Measurements from ENCODE around the gene LENG8.
"Not testable (repeated sequence)": the region's sequence is repeated elsewhere in the genome, so short reads cannot be mapped to it uniquely, and the experiment has no call there.

Gene LENG8

GRCh38 chr19:54470991-54471782 lies 22.2 kb downstream of the LENG8 start:
- DNase-seq (ENCODE audit: low read depth, low spot score): no peak
- H3K4me3 ChIP-seq (ENCODE audit: low read length): no peak overlapping the region

DNA sequence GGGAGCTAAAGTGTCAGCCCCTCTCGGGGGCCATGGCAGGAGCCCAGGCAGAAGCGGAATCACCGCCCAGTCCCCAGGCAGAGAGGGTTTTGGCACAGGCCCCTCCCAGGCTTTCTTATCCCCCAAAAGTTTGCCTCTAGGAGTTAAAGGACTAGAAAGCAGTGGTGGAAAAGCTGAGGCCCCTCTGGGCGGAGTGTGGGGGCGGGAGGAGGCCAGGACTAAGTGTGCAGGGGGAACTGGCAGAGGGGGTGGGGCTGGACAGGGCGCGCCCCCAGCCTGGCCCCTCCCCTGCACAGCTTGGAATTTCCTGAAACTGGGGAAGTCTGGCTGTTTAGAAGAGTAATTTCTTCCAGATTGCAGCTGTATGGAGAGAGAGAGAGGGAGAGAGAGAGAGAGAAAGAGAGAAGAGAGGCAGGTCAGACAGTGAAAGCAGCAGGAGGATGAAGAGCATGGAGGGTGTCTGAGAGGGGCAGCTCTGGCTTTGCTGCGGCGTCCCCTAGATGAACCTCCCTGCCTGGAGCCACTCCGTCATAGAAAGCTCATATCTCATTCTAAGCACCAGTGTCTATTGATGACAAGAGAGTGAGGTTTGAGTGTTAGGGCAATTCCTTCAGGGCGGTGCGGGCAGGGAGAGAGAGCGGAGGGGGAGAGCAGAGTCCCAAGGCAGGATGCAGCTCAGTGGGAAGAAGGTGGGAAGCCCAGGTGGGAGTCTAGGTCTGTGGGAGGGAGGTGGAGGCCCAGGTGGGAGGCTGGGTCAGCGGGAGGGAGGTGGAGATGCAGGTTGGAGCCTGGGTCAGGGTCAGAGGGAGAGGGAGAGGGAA lies 24.3 kb downstream of the LENG8 start, which contains the start of gene CDC42EP5:
TSS of gene CDC42EP5 (minus strand) at position 226 of the 821 bp plus-strand sequence. CDS start 7,749 bp downstream, outside the sequence.
- H3K4me3 ChIP-seq (ENCODE audit: low read length): no peak within 1 kb of the TSS
- no peak for DNase-seq (ENCODE audit: low read depth, low spot score)

- H3K4me3 ChIP-seq (ENCODE audit: low read length): no peak overlapping the region
Observed at GRCh38 chr19:54473892-54474372, 24.9 kb downstream of the LENG8 start.

DNA sequence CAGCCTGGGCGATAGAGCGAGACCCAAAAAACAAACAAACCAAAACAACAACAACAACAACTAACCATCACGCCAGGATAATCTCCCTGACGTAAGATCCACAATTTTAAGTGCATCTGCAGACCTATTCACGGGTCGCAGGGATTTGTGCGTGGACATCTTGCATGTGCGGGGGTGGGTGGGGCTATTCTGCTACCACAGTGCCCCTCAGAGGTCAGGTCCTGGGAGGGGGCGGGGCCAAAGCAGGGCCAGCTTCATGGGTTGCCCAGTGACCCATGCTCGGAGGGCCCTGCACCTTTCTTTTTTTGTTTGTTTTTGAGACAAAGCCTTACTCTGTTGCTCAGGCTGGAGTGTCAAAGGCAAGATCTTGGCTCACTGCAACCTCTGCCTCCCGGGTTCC lies 26.7 kb downstream of the LENG8 start:
- no peak overlapping the region for H3K4me3 ChIP-seq (ENCODE audit: low read length)
- no peak for DNase-seq (ENCODE audit: low read depth, low spot score)

More at GRCh38 chr19:54473892-54474372, 24.9 kb downstream of the LENG8 start:
- no peak for DNase-seq (ENCODE audit: low read depth, low spot score)

GRCh38 chr19:54477650-54478049 lies 28.7 kb downstream of the LENG8 start:
- no peak overlapping the region for H3K4me3 ChIP-seq (ENCODE audit: low read length)

DNA sequence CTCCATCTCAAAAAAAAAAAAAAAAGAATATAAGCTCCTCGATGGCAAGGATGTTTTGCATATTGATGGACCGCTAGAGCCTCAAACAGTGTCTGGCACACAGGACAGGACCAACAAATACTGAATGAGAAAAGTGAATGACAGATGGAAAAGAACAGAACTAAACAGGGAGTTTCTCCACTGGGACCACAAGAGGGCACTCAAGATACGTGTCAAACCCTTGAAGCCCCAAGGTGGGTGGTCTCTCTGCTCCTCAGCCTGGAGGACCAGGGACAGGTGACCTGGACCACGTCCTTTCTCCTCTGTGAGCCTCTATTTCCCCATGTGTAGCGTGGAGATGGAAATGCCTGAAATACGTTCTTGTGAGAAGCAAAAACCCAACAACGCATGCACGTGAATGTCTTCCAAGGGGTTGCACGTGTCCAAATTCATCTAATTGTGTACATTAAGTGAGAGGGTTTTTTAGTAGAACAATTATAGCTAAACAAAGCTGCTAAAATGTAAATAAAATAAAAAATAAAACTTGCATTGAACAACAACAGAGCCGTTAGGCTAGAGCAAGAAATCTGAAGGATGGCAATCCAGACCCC lies 29.8 kb downstream of the LENG8 start:
- peak; percentile 48 for DNase-seq (ENCODE audit: low read depth, low spot score)
- no peak overlapping the region for H3K4me3 ChIP-seq (ENCODE audit: low read length)

More at GRCh38 chr19:54477650-54478049, 28.7 kb downstream of the LENG8 start:
- DNase-seq (ENCODE audit: low read depth, low spot score): no peak

GRCh38 chr19:54480051-54480450 lies 31.1 kb downstream of the LENG8 start:
- DNase-seq (ENCODE audit: low read depth, low spot score): no peak
- H3K4me3 ChIP-seq (ENCODE audit: low read length): no peak overlapping the region

GRCh38 chr19:54481326-54481930 lies 32.4 kb downstream of the LENG8 start:
- DNase-seq (ENCODE audit: low read depth, low spot score): peak; percentile 25
- H3K4me3 ChIP-seq (ENCODE audit: low read length): no peak overlapping the region

DNA sequence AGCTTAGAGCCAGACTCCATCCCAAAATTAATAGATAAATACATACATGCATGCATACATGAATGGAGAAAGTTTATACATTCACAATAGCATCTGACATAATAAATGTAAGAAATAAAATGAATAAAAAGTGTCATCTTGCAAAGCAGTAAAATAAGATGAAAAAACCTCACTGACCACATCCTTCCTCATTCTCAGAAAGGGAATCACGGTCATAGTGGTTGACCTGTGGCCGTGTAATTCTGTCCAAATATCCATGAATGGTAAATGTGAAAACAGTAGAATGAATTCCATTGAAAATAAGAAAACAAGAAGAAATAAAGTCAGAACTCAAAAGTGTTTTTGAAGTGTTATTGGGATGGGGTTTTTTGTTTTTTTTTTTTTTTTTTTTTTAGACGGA lies 33.9 kb downstream of the LENG8 start:
- H3K4me3 ChIP-seq (ENCODE audit: low read length): no peak overlapping the region
- no peak for DNase-seq (ENCODE audit: low read depth, low spot score)

DNA sequence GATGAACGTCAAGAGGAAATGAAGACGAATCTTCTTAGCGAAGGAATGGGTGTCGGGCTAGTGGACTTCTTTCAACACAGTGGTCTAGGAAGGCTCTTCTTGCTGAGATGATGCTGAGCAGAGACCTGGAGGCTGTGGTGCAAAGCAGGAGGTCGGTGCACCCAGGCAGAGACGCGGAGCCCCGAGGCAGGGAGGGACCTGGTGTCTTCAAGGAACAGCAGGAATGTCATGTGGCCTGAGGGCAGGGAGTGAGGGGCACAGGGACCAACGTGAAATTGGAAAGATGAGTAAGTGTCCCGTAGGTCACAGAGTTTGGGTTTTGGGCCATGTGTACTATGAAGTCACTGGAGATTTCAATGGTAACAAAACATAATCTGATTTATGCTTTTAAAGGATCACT lies 35.5 kb downstream of the LENG8 start:
- DNase-seq (ENCODE audit: low read depth, low spot score): no peak
- H3K4me3 ChIP-seq (ENCODE audit: low read length): no peak overlapping the region

DNA sequence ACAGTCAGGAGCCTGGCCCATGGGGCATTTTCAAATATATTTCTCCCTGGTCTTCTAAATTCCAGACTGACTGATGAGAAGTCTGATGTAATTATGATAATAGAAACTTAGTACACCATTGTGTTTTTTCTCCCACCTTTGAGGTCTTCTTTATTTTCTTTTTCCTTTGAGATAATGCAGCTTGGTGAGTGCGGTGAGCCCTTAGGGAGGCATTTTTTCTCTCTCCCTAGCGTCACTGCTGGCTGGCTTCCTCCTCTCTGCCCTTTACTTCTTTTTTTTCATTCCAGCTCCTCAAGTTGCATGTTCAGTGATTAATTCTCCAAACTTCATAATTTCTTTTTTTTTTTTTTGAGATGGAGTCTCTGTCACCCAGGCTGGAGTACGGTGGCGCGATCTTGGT lies 36.9 kb downstream of the LENG8 start:
- H3K4me3 ChIP-seq (ENCODE audit: low read length): no peak overlapping the region
- no peak for DNase-seq (ENCODE audit: low read depth, low spot score)

DNA sequence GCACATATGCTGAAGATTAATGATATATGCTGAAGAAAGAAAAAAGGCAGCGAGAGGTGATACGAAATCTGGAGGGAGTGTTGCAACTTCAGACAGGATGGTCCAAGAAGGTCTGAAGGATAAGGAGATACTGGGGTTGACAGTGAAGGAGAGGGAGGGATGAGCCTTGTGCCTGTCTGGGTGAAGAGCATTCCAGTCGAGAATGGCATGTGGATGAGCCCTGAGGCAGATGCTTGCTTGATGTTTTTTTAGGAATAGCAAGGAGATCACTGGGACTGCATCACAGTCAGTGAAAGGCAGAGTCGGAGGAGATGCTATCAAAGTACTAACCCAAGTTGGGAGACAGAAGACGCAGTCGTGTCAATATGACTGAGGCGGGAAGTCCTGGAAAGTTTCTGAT lies 40.3 kb downstream of the LENG8 start:
- no peak for DNase-seq (ENCODE audit: low read depth, low spot score)
- H3K4me3 ChIP-seq (ENCODE audit: low read length): no peak overlapping the region

DNA sequence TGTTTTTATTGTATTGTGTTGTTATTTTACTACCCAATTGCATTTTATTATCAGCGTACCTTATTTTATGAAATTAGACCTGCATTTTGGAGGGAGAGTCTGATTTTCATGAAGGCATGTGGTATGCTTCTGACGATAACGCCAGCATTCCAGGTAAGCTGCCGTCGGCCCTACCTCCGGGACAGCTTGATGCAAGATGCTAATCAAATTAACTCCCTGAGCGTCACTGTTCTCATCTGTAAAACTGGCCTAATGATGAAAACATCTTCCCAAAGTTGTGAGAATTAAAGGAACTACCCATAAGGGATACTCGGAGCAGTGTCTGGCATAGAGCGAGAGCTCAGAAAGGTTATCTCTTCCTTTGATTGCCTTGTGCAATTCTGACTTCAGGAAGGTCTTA lies 40.8 kb downstream of the LENG8 start:
- DNase-seq (ENCODE audit: low read depth, low spot score): no peak
- H3K4me3 ChIP-seq (ENCODE audit: low read length): no peak overlapping the region

DNA sequence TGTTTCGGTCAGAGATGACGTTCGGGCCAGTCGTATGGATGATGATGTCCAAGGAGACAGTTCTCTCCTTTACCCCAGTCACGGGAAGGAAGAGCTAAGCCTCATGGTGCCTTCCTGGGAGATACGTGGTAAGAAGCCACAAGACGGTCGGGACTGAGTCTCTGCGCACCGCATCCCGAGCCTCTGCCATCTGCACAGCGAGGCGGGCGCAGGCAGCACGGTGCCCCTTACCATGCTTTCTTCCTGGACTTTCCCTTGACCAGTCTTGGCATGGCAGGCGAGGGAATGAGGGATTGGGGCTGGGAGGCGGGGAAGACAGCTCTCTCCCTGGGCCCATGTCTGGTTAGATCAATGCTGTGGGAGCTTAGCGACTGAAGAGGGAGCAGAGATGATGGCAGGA lies 43.6 kb downstream of the LENG8 start:
- no peak overlapping the region for H3K4me3 ChIP-seq (ENCODE audit: low read length)
- no peak for DNase-seq (ENCODE audit: low read depth, low spot score)

DNA sequence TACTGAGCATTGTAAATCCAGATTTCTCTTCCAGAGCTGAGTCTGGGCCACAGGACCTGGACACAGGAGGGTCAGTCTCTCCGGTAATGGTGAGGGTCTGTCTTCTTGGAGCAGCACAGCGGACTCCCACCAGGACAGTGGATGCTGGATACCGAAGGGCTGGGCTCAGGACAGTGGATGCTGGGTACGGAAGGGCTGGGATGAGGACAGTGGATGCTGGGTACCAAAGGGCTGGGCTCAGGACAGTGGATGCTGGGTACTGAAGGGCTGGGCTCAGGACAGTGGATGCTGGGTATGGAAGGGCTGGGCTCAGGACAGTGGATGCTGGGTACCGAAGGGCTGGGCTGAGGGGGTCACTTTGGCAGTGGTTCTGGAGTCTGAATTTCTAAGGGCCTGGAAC lies 44.1 kb downstream of the LENG8 start:
- not testable (repeated sequence) for DNase-seq (ENCODE audit: low read depth, low spot score)
- H3K4me3 ChIP-seq (ENCODE audit: low read length): peak overlapping the region; percentile 44

DNA sequence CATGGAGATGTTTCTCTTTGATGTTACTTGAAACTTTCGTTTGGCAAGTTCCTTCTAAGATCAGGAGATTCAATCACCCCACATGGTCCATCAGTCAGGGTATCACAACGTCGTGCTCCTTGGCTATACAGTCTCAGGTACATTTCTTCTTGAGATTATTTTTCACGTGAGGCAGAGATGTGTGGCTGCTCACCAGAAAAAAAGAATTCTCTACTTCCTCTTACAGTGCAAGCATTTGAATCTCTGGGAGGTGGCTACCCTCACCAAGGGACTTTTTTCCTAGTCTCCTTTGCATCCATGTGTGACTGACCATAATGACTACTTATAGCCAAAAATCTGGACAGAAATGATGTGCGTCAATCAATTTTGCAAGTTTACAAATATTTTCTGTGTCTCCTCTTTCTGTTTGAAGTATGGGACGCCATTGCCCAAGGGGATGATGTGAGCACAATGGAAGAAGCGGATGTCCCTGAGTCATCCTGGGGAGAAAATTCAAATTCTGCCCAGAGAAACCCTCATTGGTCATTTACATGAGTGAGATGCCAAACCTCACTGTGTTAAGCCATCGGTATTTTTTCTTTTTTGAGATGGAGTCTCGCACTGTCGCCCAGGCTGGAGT lies 45.1 kb downstream of the LENG8 start:
- no peak for DNase-seq (ENCODE audit: low read depth, low spot score)
- no peak overlapping the region for H3K4me3 ChIP-seq (ENCODE audit: low read length)

GRCh38 chr19:54495284-54495683 lies 46.3 kb downstream of the LENG8 start:
- not testable (repeated sequence) for H3K4me3 ChIP-seq (ENCODE audit: low read length); DNase-seq (ENCODE audit: low read depth, low spot score)

DNA sequence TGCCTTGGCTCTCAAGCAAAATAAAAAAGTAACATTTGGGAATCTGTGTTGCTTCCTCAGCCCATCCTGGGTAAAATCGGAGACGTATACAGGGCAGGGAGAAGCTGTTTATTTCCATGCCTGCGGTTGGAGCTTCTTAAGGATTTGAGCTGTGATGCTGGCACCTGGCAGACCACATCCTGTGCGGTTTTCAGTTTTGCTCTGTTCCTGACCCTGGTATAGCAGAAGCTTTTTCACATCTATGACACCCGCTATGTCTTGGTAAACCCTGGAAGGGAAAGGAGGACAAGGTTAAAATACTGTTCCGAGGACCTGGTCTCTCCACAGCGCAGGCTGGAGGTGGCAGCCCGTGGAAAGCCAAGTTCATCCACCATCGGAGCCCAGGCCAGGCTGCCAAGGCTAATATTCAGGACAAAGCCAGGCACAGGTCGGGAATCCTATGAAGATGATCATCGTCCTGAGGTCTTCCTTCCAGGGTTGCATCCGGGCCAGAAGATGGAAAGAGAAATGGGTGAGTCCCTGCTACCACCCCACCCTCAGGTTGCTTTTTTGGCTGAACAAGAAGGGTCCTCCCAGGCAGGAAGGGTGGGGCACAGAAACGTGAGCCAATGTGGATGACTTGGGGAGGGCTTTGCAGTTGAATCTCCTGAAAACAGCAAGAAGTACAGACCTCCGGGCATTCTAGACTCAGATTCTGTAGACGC lies 48.9 kb downstream of the LENG8 start:
- peak overlapping the region; percentile 38 for H3K4me3 ChIP-seq (ENCODE audit: low read length)
- DNase-seq (ENCODE audit: low read depth, low spot score): peak; percentile 60
